IMR-90 (cell line): Measurements from ENCODE around the gene SYTL3.

ENCODE experiments used
- CTCF ChIP-seq: conservative IDR thresholded peaks from 2 replicates; pipeline ENCODE4 v1.5.1; 2012; ENCODE audit warnings: mild to moderate bottlenecking, low read depth, low read length, improper control_type of control experiment
- MXI1 ChIP-seq: IDR thresholded peaks from 2 replicates; pipeline ENCODE4 v1.6.1; 2012; ENCODE audit warnings: low read depth, mild to moderate bottlenecking, low read length, moderate library complexity, borderline replicate concordance
- NFE2L2 ChIP-seq: fragments of 150-350 bp; IDR thresholded peaks from 2 replicates; pipeline ENCODE4 v1.6.1; 2016; ENCODE audit warnings: low read depth, mild to moderate bottlenecking, low read length
- POLR2A ChIP-seq: IDR thresholded peaks from 2 replicates; pipeline ENCODE4 v1.6.1; 2012; ENCODE audit warnings: mild to moderate bottlenecking, low read depth, low read length
- RFX5 ChIP-seq: IDR thresholded peaks from 2 replicates; pipeline ENCODE4 v1.8.0; 2012; ENCODE audit warnings: low read depth, mild to moderate bottlenecking, low read length, moderate library complexity

DNA sequence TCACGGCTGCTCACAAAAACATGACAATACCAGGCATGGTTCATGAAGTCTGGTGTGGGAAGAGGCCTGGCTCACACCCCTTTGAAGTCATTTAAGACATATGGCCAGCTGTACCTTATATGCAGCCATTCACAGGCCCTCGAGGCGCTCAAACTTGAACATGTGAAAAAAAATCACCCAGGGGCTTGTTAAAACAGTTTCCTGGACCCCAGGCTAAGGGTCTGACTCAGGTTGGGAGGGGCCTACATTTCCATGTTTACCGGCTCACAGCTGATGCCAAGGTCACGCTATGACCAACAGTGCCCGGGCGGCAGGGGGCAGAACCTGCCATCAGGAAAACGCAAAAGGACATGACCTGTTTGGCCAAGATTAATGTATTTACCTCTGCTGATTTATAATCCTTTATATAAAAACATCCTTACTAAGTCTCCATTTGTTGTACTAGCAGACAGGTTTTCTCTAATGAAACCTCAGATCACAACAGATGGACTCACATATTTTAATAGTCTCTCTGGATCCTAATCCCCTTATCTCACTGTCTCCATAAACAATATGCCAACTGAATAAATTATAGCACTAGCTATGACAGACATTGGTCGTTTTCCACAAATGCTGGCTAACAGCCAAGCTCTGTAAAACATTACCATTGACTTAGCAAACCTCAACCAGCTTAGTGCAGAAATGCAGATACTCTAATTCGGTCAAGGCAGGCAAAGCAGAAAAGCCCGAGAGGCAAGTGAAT, 149.4 kb downstream of the SYTL3 start:
- TF ChIP-seq NFE2L2 (no peak), MXI1 (no peak), POLR2A (no peak), CTCF (no peak), RFX5 (no peak)
